Measurements from ENCODE around the gene IL31. TPM values are rescaled to one million over a fixed set of nuclear protein-coding genes. Genes with fewer than 3 reads are reported as not detected.

Gene IL31
- total RNA-seq, 1 donor from 2014 or later: not detected

- no peak overlapping the region for H3K4me3 Mint-ChIP-seq
- no peaks in the 10 kb centered on the region for H3K9me3 Mint-ChIP-seq
- no peak for DNase-seq (ENCODE audit: low spot score in 2 of 2, unreplicated experiment in 2 of 2)
These were observed 13.3 kb downstream of the IL31 start for GRCh38 chr12:122160761-122161160.

DNA sequence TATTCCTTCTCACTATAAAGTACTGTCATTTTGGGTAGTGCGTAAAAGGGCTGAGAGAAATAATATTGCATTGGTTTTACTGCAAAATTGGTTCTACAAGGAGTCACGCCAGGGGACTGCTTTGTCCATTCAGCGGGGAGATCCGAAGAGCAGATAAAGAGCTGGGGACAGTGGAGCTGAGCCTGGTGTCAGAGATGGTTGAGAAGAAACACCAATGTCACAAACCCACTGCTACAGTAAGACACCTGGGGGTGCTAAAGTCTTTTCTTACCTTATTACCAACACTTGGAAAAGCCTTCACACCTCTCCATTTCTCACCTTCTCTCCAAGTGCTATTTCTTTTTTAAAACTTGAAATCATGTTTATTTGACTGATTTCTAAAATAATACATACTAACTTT, 14.1 kb downstream of the IL31 start:
- Mint-ChIP-seq H3K4me3 (no peak overlapping the region), H3K9me3 (no peaks in the 10 kb centered on the region), H3K36me3 (no peaks in the 10 kb centered on the region), H3K27ac (no peak overlapping the region), H3K4me1 (no peaks in the 10 kb centered on the region), H3K27me3 (ENCODE audit: low read depth) (peaks cover 4% of the 10 kb centered on the region)
- DNase-seq (ENCODE audit: low spot score in 2 of 2, unreplicated experiment in 2 of 2): no peak
- TF ChIP-seq CTCF (IDR thresholded peaks at IDR 0.05; ENCODE audit: unreplicated experiment): no peak

More at GRCh38 chr12:122160761-122161160, 13.3 kb downstream of the IL31 start:
- Mint-ChIP-seq H3K27me3 (ENCODE audit: low read depth) (peaks cover 2% of the 10 kb centered on the region), H3K27ac (no peak overlapping the region), H3K4me1 (no peaks in the 10 kb centered on the region), H3K36me3 (no peaks in the 10 kb centered on the region)
- TF ChIP-seq CTCF (IDR thresholded peaks at IDR 0.05; ENCODE audit: unreplicated experiment): no peak

DNA sequence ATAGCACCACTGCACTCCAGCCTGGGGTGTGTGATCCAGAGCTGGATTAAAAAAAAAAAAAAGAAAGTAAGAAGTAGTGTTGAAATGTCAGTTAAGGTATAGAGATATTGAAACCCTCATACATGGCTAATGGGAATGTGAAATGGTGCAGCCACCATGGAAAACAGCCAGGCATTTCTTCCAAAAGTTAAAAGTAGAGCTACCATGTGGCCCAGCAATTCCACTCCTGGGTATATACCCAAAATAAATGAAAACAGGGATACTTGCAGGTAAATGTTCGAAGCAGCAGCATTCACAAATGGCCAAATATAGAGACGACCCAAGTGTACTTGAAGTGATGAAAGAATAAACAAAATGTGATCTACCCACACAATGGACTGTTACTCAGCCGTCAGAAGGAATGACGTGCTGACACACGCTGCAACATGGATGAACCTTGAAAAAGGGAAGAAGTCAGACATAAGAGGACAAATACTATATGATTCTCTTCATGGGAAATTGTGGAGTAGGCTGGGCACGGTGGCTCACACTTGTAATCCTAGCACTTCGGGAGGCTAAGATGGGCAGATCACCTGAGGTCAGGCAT, 15.2 kb downstream of the IL31 start:
- H3K4me1 Mint-ChIP-seq: no peaks in the 10 kb centered on the region
- peaks cover 4% of the 10 kb centered on the region for H3K27me3 Mint-ChIP-seq (ENCODE audit: low read depth)
- no peaks in the 10 kb centered on the region for H3K36me3 Mint-ChIP-seq
- no peak overlapping the region for H3K27ac Mint-ChIP-seq
- no peak for TF ChIP-seq CTCF (IDR thresholded peaks at IDR 0.05; ENCODE audit: unreplicated experiment)
- no peak overlapping the region for H3K4me3 Mint-ChIP-seq
- no peaks in the 10 kb centered on the region for H3K9me3 Mint-ChIP-seq
- no peak for DNase-seq (ENCODE audit: low spot score in 2 of 2, unreplicated experiment in 2 of 2)

GRCh38 chr12:122155705-122156104, 18.3 kb downstream of the IL31 start:
- Mint-ChIP-seq H3K27me3 (ENCODE audit: low read depth) (peaks cover 6% of the 10 kb centered on the region), H3K9me3 (no peaks in the 10 kb centered on the region)
- no peak for TF ChIP-seq CTCF (IDR thresholded peaks at IDR 0.05; ENCODE audit: unreplicated experiment)

GRCh38 chr12:122152754-122153153, 21.3 kb downstream of the IL31 start:
- Mint-ChIP-seq H3K27ac (no peak overlapping the region), H3K4me3 (no peak overlapping the region), H3K4me1 (peaks cover 4% of the 10 kb centered on the region), H3K9me3 (no peaks in the 10 kb centered on the region), H3K27me3 (ENCODE audit: low read depth) (peaks cover 6% of the 10 kb centered on the region), H3K36me3 (no peaks in the 10 kb centered on the region)
- no peak for TF ChIP-seq CTCF (IDR thresholded peaks at IDR 0.05; ENCODE audit: unreplicated experiment)
- no peak for DNase-seq (ENCODE audit: low spot score in 2 of 2, unreplicated experiment in 2 of 2)

More at GRCh38 chr12:122155705-122156104, 18.3 kb downstream of the IL31 start:
- H3K4me3 Mint-ChIP-seq: no peak overlapping the region
- no peaks in the 10 kb centered on the region for H3K36me3 Mint-ChIP-seq
- H3K27ac Mint-ChIP-seq: no peak overlapping the region
- no peaks in the 10 kb centered on the region for H3K4me1 Mint-ChIP-seq
- no peak for DNase-seq (ENCODE audit: low spot score in 2 of 2, unreplicated experiment in 2 of 2)

All from mesothelial cell of epicardium (in vitro differentiated cells).